HG03139 (cell line): ENCODE results near the gene PKIG.
A peak's percentile ranks its signal among the peaks of the same experiment; 100 is the strongest.
"Not testable (repeated sequence)": the region's sequence is repeated elsewhere in the genome, so short reads cannot be mapped to it uniquely, and the experiment has no call there.

ENCODE experiments used
- ATAC-seq: cut with Tn5 transposase; IDR thresholded peaks from one replicate; pipeline ENCODE4 v1.9.1; 2021; ENCODE audit not compliant: unreplicated experiment

The PKIG gene

GRCh38 chr20:44571362-44571988 lies 10.9 kb upstream of the PKIG start:
- no peak for ATAC-seq

- ATAC-seq: no peak
Measured at GRCh38 chr20:44572551-44573500, 9.6 kb upstream of the PKIG start.

DNA sequence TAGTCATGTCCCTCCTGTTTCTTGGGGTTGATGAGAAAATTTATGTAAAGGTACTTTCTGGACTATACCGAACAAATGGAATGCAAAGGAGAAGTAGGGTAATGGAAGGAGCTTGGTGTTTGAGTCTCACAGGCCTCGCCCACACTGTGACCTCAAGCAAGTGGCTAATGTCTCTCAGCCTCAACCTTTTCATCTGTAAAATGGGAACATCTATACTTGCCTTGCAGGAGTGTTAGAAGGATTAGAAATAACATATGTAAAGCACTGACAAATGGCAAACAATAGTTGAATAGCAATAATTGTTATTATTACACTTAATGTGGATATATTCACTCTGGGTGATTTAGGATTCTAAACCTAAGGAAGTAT lies 8.9 kb upstream of the PKIG start:
- no peak for ATAC-seq

GRCh38 chr20:44574372-44574771 lies 8.0 kb upstream of the PKIG start:
- no peak for ATAC-seq

DNA sequence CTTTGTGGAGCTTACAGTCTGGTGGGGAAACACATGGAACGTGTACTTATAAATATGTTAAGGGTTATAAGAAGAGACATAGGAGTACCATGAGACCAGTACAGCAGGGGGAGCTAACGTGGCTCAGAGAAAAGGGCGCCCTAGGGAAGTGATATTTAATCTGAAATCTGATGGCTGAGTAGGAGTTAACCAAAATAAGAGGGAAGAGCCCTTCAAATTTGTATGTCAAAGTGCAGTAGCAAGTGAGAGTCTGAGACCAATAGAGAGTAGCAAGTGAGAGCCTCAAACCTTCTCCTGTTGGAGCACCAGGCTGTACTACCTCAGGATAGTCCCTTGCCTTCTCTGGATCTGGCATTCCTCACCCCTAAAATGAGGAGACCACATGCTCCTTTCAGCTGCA lies 6.1 kb upstream of the PKIG start:
- ATAC-seq: no peak

DNA sequence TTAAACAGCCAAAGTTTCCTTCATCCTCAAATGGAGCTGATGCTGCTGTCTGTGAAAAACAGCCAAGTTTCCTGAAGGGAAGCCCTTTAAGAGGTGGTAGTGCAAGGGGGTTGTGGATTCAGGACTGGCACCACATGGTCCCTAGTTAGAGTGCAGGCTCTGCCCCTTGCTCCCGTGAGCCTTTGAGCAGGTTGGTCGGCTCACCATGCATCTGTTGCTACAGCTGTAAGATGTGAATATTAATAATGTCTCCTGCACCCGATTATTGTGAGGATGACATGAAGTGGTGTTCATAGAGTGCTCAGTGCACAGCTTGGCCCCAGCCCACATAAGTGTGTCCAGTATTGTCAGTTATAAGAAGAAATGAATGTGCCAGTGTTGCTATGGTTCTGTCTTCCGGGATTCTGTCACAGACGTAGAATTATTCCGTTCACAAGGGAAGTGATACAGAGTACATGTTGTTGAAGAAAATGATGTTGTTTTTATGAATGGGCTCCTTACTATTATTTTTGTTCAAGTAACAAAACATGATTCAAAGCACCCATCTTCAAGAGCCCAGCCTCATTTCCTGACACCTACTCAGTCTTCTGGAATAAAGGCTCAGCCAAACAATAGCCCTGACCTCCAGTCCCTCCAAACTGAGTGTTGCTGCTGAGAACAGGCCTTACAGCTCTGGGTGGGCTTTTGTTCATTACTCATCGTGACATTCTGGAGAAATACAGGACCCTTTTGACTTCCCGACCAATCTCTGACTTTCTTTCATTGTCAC lies 2.9 kb upstream of the PKIG start:
- no peak for ATAC-seq

- ATAC-seq: no peak
Measured at GRCh38 chr20:44580581-44581268, 1.7 kb upstream of the PKIG start.

DNA sequence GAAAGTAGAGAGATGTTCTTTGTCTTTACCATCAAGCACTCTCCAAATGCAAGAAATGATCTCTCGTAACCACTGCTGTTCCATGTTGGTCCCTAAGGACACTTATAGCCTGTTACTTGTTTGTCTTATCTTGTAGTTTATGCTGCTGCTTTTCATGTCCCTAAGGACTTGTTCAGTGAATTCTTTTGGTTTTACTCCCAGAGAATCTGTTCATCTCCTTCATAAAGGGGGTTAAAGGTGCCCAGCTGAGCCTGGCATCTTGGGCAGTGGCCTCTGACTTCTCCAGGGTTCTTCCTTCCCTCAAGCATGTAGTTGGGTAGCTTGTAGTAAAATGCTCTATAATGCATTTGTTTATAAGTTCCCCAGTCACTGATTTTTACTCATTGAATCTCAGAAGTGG lies 864 bp upstream of the PKIG start:
- ATAC-seq: no peak

- ATAC-seq: no peak
Measured at GRCh38 chr20:44583157-44583556, 778 bp downstream of the PKIG start.

DNA sequence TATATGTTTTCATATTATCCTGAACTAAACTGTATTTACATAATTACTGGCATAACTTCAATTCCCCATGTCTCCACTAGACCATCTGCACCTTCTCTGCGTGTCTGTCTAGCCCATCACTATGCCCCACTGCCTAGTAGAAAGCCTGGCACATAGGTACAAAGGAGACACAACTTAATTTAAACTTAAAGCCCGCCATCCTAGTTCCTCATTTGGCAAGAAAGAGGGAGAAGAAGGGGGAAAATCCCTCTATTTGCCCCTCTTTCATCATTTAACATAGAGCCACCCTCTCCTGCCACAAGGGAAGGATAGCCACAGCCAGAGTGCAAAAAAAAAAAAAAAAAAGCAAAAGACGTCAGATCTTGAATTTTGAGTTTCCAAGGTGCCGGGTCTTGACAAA lies 1.8 kb downstream of the PKIG start:
- no peak for ATAC-seq

- ATAC-seq: no peak
Measured at GRCh38 chr20:44585057-44585963, 2.9 kb downstream of the PKIG start.

- ATAC-seq: peak; percentile 53
Measured at GRCh38 chr20:44586289-44586911, 4.0 kb downstream of the PKIG start.

DNA sequence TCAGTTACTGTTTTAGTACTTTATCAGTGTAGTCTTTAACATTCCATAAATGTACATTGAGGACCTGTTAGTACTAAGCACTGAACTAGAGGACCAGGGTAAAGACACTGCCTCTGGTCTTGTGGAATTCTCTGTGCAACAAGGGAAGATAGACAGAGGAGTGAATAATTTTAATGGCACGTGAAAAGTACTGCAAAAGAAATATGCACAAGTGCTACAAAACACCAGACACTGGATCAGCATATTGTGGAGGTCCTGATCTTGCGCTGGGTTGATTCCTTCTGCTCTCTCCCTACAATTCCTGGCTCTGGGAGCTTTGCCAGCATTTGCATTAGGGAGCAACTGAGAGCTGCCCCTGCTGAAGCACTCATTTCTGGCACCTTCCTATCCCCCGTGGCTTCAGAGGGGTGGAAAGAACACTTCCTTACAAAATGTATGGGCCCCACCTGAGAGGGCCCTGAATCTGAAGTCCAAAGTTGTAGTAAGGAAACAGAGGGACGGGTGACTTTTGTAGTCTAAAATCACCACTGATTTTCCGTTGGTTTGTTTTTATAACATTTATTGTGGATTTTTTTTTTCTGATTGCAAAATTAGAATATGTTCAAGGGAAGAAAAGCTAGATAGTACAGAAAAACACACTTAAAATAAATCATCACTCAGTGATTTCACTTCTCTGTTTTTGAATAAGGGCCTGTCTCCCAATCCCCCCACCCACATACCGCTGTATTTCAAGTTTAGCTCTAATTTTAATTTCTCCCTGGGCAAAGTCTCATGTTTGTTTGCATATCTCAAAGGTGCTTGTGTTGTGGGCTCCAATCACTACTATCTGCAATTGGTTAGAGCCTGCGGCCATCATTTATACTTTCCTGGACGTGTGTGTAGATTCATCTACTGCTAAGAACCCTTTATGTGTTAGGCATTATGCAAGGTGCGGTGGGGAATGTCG lies 4.9 kb downstream of the PKIG start:
- no peak for ATAC-seq

- ATAC-seq: not testable (repeated sequence)
Measured at GRCh38 chr20:44588321-44588720, 5.9 kb downstream of the PKIG start.

DNA sequence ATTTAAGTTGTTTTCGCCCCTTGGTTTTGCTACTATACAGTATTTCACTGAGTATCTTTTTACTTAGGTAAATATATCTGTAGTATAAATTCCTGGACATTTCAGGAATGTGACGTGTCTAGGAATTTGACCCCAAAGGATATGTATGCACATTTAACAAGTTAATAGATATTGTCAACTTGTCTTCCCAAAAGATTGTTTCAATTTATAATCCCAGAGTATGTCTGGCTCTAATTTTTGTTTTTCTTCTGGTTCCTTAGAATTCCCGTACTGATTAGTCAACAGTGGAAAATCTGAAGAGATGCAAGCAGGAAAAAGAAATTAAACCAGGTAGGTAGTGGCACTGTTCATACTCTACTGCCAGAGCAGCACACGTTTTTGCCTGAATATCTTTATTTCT lies 7.2 kb downstream of the PKIG start:
- no peak for ATAC-seq

DNA sequence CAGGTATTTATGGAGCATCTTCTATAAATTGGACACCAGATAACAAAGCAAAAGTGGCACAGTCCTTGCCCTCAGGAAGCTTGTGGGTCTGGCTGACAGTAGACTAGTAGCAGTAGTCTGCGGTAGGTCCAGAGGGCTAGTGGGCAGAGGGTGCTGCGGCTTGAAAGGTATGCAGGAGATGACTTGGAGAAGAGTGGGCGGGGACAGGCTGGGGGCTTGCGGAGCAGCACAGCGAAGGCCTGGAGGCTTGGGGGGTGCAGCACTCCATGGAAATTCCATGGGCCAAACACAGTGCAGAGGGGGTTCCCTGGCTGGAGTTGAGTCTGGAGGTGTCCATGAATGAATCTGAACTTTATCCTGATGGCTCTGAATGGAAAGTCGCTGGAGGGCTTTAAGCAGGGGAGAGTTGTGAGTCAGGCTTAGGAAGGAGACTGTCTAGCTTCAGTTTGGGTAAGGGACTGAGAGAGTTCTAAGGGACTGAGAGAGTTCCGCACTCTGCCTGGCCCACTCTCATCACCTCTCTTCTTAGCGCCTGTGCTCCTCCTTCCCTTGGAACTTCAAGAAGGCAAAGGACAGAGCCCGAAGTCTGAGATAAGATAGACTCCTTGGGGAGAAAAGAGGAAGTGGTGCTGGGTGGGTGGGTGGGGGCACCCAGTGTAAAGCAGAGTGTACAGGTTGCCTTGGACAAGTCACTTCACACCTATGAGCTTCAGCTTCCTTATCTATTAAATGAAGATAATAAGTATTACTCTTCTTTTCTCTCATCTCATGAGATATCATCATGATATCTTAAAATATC lies 8.8 kb downstream of the PKIG start:
- no peak for ATAC-seq

DNA sequence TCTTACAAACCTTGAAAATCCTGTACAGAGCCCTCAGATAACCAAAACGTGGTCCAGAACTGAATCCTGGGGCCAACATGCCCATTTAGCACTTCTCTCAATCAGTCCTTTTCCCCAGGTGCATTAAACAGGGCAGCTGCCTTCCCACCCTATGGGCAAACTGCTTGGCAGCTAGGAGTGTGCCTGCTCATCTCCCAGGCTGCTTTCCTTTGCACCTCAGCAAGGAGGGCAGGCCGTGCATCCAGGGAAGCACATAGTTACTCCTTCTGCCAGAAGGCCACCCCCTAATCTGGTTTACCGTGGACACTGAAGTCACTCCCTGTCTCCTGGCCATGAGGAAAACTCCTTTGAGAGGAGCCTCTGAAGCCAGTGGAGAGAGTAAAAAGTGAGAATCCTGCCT lies 10.0 kb downstream of the PKIG start:
- ATAC-seq: no peak

DNA sequence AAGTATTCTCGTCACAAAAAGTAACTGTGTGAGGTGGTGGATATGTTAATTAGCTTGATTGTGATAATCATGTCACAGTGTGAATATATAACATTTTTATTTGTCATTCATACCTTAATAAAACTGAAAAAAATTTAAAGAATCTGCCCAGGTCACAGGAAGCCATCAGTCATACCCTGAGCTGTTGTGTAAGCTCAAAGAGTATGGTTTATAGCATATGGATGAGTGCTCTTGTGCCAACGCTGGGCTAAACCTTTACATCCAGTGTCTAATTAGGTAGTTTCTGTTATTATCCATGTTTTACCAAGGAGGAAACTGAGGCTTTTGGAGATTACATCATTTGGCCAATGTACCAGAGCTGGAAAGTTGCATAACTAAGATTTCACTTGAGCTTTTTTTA lies 11.4 kb downstream of the PKIG start:
- ATAC-seq: no peak
